Stomach (tissue), 9 donors: ENCODE data around the gene OTOGL. TPM values are rescaled to one million over a fixed set of nuclear protein-coding genes. Genes with fewer than 3 reads are reported as not detected.

ENCODE experiments used
- DNase-seq, 2 donors: peaks; one replicate each; pipeline versions ENCODE4 v3.0.0 to v3.0.0-alpha.2; 2013 to 2019
- H3K27ac ChIP-seq, 5 donors: fragments of 200-600 bp in 4 of 5; sonication (generic) in 4 of 5; one replicate each; pipeline ENCODE4 v1.5.1; 2013 to 2019; ENCODE audit warnings: mild to moderate bottlenecking in 1 of 5, moderate library complexity in 1 of 5
- H3K27me3 ChIP-seq, 3 donors: fragments of 200-600 bp; sonication (generic); one replicate each; pipeline ENCODE4 v1.5.1; 2017 to 2019; ENCODE audit warnings: mixed run types in 1 of 3
- H3K36me3 ChIP-seq, 4 donors: fragments of 200-600 bp; sonication (generic); 1 replicate in 3 of 4; 2 replicates in 1 of 4; pipeline ENCODE4 v1.5.1; 2016 to 2019
- H3K4me1 ChIP-seq, 4 donors: fragments of 200-600 bp; sonication (generic); one replicate each; pipeline ENCODE4 v1.5.1; 2016 to 2019
- H3K4me3 ChIP-seq, 4 donors: fragments of 200-600 bp; sonication (generic) in 3 of 4; one replicate each; pipeline ENCODE4 v1.5.1; 2016 to 2019; ENCODE audit warnings: mild to moderate bottlenecking in 1 of 4
- H3K9me3 ChIP-seq, 4 donors: fragments of 200-600 bp; sonication (generic); one replicate each; pipeline ENCODE4 v1.5.1; 2016 to 2019
- EP300 ChIP-seq: sonication (generic); formaldehyde crosslinking; IDR thresholded peaks from one replicate; pipeline ENCODE4 v1.6.1; 2017; ENCODE audit warnings: antibody characterized with exemption
- POLR2A ChIP-seq, 4 donors: fragments of 450-650 bp; IDR thresholded peaks; one replicate each; pipeline ENCODE4 v1.6.1; 2016; ENCODE audit warnings: antibody characterized with exemption in 4 of 4, control low read depth in 2 of 4, mild to moderate bottlenecking in 1 of 4, moderate library complexity in 1 of 4
- POLR2AphosphoS5 ChIP-seq, 3 donors: sonication (generic); formaldehyde crosslinking; IDR thresholded peaks; one replicate each; pipeline ENCODE4 v1.6.1; 2016; ENCODE audit warnings: antibody characterized with exemption in 3 of 3
- WGBS, 5 donors: extraction: QIAGEN DNeasy Blood & Tissue Kit in 3 of 5; methylation state at CpG; one replicate each; pipeline versions ENCODE4 v1.1.5 to v1.1.7; 2013 to 2018; 5-methylcytosine and 5-hydroxymethylcytosine counted together
- intact Hi-C: fragments of 100-400 bp; cut with DNase I; formaldehyde crosslinking; loops from one replicate; pipeline ENCODE4 v1.15.1; 2023; ENCODE audit warnings: low total_unique reads
- polyA plus RNA-seq, 3 donors: library from polyadenylated mRNA; stranded (reverse); fragments of 200-250 nt; gene quantifications; one replicate each; pipeline ENCODE4 v1.2.3, GENCODE V29; 2013
- total RNA-seq, 5 donors: library from RNA; depleted of rRNA; stranded (reverse); fragments of >200 nt; gene quantifications; one replicate each; pipeline versions ENCODE4 v1.1.0 to v1.2.3, GENCODE V29; 2014 to 2016
- TF ChIP-seq, protein P1 (sequence below), 7 experiments: fragments of 450-650 bp in 4 of 7; fragments of 200-600 bp in 3 of 7; sonication (generic) in 3 of 7; IDR thresholded peaks; one replicate each; pipeline ENCODE4 v1.5.1; 2016 to 2019; ENCODE audit warnings: antibody characterized with exemption in 7 of 7, control low read depth in 2 of 7, mild to moderate bottlenecking in 1 of 7
- donor health status: healthy with polysubstance abuse.
- donor health status: Bipolar disorder and iron deficiency.
- donor health status: healthy.

Gene OTOGL
- total and polyA plus RNA-seq, 8 donors = 0.58 to 1.7 (median 0.99) TPM; not detected in 4

DNA sequence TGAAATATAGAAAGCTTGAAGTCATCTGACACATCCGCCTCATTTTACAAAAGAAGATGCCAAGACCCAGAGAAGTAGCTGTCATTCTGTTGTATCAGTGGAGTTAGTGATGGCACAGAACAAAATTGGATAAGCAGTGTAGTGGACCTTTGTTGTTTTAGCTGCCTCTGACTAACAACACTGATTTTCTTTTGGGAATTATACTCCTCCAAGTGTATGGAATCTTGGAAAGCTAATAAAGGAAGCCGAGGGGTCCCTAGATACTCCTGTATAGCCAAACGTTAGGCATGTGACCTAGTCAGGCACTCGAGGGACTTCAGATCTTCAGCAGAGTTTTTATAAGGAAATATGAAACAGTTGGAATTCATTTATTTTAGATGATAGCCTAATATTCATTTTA, 94.5 kb downstream of the OTOGL start:
- Histone ChIP-seq H3K4me1 (peaks cover 0 to 9% (median 0%) of the 10 kb centered on the region in 4 donors), H3K4me3 (no peak overlapping the region), H3K27me3 (no peaks in the 10 kb centered on the region), H3K27ac (no peak overlapping the region), H3K9me3 (no peaks in the 10 kb centered on the region), H3K36me3 (no peaks in the 10 kb centered on the region)
- WGBS, 5 donors = 59 to 75% (median 66%) methylated on average over 4 of the region's 4 CpGs
- intact Hi-C loops = no loop called here
- TF ChIP-seq EP300 (no peak), POLR2A (IDR thresholded peaks at IDR 0.05) (no peak), POLR2AphosphoS5 (IDR thresholded peaks at IDR 0.05) (no peak)
- TF ChIP-seq, protein P1, sequence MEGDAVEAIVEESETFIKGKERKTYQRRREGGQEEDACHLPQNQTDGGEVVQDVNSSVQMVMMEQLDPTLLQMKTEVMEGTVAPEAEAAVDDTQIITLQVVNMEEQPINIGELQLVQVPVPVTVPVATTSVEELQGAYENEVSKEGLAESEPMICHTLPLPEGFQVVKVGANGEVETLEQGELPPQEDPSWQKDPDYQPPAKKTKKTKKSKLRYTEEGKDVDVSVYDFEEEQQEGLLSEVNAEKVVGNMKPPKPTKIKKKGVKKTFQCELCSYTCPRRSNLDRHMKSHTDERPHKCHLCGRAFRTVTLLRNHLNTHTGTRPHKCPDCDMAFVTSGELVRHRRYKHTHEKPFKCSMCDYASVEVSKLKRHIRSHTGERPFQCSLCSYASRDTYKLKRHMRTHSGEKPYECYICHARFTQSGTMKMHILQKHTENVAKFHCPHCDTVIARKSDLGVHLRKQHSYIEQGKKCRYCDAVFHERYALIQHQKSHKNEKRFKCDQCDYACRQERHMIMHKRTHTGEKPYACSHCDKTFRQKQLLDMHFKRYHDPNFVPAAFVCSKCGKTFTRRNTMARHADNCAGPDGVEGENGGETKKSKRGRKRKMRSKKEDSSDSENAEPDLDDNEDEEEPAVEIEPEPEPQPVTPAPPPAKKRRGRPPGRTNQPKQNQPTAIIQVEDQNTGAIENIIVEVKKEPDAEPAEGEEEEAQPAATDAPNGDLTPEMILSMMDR (IDR thresholded peaks at IDR 0.05) = no peak
- DNase-seq = no peak

DNA sequence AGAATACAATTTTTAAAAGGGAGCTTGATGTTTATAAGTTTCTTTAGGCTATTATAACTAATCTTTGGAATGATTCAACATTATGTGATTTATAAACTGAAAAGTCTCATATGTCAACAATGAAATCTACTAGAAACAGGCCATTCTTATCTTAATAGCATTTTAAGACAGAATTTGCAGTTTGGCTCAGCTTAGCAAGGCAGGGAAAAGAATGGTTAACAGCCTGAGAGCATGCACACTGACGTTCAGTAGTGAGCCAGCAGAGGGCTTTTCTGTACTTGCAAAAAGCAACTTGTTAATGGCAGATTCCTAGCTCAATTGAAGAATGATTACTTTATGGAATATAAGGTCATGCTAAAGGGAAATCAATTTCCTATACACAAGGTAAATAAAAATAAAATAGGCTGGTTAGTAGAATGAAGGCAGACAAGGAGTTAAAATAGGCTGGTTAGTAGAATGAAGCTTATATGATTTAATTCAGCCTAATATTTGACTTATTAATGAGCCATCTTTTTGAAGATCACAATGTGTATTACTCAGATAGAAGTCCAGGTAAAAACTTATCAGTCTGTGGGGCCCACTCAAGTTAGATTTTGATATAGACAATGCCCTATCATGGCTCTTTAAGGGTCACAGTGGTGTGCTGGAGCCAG, 95.9 kb downstream of the OTOGL start:
- TF ChIP-seq POLR2A (IDR thresholded peaks at IDR 0.05) = no peak
- TF ChIP-seq, protein P1 (IDR thresholded peaks at IDR 0.05) = peak in 5 of 7 experiments; percentile 9 to 41 (median 26)
- Histone ChIP-seq H3K36me3 (no peaks in the 10 kb centered on the region), H3K27me3 (no peaks in the 10 kb centered on the region), H3K9me3 (no peaks in the 10 kb centered on the region), H3K4me1 (peaks cover 0 to 5% (median 0%) of the 10 kb centered on the region in 4 donors), H3K27ac (no peak overlapping the region), H3K4me3 (no peak overlapping the region)
- intact Hi-C loops = no loop called here
- 0 to 4% (median 0%) methylated on average over 1 of the region's 1 CpG for WGBS, 5 donors
- peak in 1 of 2 donors; percentile 81 for DNase-seq

DNA sequence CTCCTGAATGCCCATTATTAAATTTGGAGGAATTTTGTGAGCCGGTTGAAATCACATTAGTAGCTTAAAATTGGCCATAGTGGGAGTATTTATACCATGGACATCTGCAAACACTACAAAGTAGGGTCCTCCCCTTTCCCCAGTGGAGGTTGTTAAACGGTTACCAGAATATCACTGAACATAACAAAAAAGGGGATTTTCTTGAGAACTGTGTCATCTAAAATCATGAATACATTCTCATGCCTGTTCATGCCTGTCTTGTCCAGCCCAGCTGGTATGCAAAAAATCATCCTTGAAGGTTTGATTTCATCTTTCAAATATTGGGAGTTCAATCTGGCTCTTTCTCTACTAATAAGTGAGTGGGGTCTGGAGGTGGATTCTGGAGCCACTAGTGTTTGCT, 96.4 kb downstream of the OTOGL start:
- intact Hi-C loops = no loop called here
- WGBS, 5 donors = 70 to 84% (median 82%) methylated on average over 2 of the region's 2 CpGs

DNA sequence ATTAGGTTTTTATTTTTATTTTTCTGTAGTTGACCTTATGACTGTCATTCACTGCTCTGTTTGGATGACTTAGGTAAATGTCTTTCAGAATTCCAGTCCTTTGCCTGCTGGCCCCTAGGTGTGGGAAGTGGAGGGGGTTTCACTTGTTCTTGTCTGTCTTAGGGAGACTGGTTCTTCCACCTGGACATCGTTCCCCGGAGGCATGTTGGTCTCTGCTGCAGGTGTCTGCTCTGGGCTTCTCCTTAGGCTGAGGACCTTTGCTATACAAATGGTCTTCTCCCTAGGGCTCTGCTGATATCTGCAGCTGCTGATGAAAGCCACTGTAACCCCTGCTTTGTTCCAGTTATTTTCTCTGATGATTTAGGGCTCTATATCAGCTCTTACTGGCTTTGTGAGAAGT, 97.1 kb downstream of the OTOGL start:
- intact Hi-C loops = no loop called here
- no peaks in the 10 kb centered on the region for H3K36me3 ChIP-seq
- H3K4me1 ChIP-seq = peaks cover 0 to 5% (median 0%) of the 10 kb centered on the region in 4 donors
- no peak for DNase-seq
- WGBS, 5 donors = 75 to 84% (median 82%) methylated on average over 2 of the region's 2 CpGs
- H3K27me3 ChIP-seq = no peaks in the 10 kb centered on the region
- no peak overlapping the region for H3K27ac ChIP-seq
- H3K9me3 ChIP-seq = no peaks in the 10 kb centered on the region
- H3K4me3 ChIP-seq = no peak overlapping the region
- TF ChIP-seq POLR2AphosphoS5 (IDR thresholded peaks at IDR 0.05) = no peak
- TF ChIP-seq, protein P1 (IDR thresholded peaks at IDR 0.05) = no peak
- TF ChIP-seq EP300 = no peak

More for the DNA sequence above, 96.4 kb downstream of the OTOGL start:
- Histone ChIP-seq H3K27ac (no peak overlapping the region), H3K9me3 (no peaks in the 10 kb centered on the region), H3K4me1 (peaks cover 0 to 5% (median 0%) of the 10 kb centered on the region in 4 donors), H3K36me3 (no peaks in the 10 kb centered on the region), H3K27me3 (no peaks in the 10 kb centered on the region), H3K4me3 (no peak overlapping the region)
- no peak for DNase-seq
- TF ChIP-seq POLR2AphosphoS5 (IDR thresholded peaks at IDR 0.05) (no peak), POLR2A (IDR thresholded peaks at IDR 0.05) (no peak), EP300 (no peak)
- TF ChIP-seq, protein P1 (IDR thresholded peaks at IDR 0.05) = no peak
